ENCODE measurements around the gene P4HTM. TPM values are rescaled to one million over a fixed set of nuclear protein-coding genes. Genes with fewer than 3 reads are reported as not detected.
A peak's percentile ranks its signal among the peaks of the same experiment; 100 is the strongest.

P4HTM gene
- total and polyA plus RNA-seq, 2 of the 4 experiments (the other 2 are of a cell fraction), result 10.4 to 26.1 TPM

GRCh38 chr3:48945891-48946549 is 44.0 kb upstream of the P4HTM start:
- no peak overlapping the region for H2AK9ac ChIP-seq (replicated peaks; ENCODE audit: low read depth, low read length, poor library complexity)
- BruUV-seq (replicated peaks), result no TSS peak
- intact Hi-C loops (cut with micrococcal nuclease), result no loop called here

More at GRCh38 chr3:48945891-48946549, 44.0 kb upstream of the P4HTM start:
- Histone ChIP-seq H2BK5ac (ENCODE audit: low read depth, low read length, poor library complexity, severe bottlenecking) (no peak overlapping the region), H3K18ac (ENCODE audit: low read depth, low read length) (no peak overlapping the region), H2BK15ac (ENCODE audit: low read depth, low read length) (no peak overlapping the region), H3K56ac (ENCODE audit: extremely low read depth, insufficient read depth, low read length) (no peak overlapping the region), H4K20me1 (ENCODE audit: insufficient read depth, low read length) (peaks cover 27% of the 10 kb centered on the region), H3K9me3 (ENCODE audit: control insufficient read depth, insufficient read depth, low read length) (0 out of 2 replicates have a peak, but pooled peaks cover 2% of the 10 kb centered on the region), H3K79me1 (ENCODE audit: low read depth in 1 of 2, low read length in 2 of 2) (peaks cover 29 to 64% of the 10 kb centered on the region in 2 experiments), H3K4me2 (ENCODE audit: low read depth, low read length) (no peak overlapping the region), H3K36me3 (ENCODE audit: control insufficient read depth, insufficient read depth, low read length) (peaks cover 2% of the 10 kb centered on the region), H2BK120ac (ENCODE audit: low read depth, low read length) (no peak overlapping the region), H3K14ac (replicated peaks; ENCODE audit: low read depth, low read length) (no peak overlapping the region), H4K8ac (ENCODE audit: low read depth in 2 of 2, low read length in 2 of 2) (no peak overlapping the region), H2BK20ac (ENCODE audit: low read depth, low read length) (no peak overlapping the region), H3K9me1 (ENCODE audit: insufficient read depth, low read length) (peaks cover 12% of the 10 kb centered on the region), H4K5ac (ENCODE audit: low read depth, low read length) (no peak overlapping the region), H3K4me1 (ENCODE audit: control insufficient read depth, insufficient read depth, low read length) (peaks cover 7% of the 10 kb centered on the region), H3K27ac (ENCODE audit: insufficient read depth, low read length) (no peak overlapping the region), H3K4me3 (ENCODE audit: insufficient read depth, low read depth, low read length) (no peak overlapping the region), H4K91ac (ENCODE audit: insufficient read depth, low read depth, low read length) (no peak overlapping the region), H2AFZ (replicated peaks; ENCODE audit: low read length, poor library complexity) (no peak overlapping the region), H3K27me3 (ENCODE audit: control insufficient read depth, insufficient read depth, low read length) (no peaks in the 10 kb centered on the region), H3K23ac (ENCODE audit: low read depth, low read length) (peak overlapping the region; percentile 23; the same call in 1 of the 2 replicates), H3K4ac (ENCODE audit: low read depth, low read length) (no peak overlapping the region), H3K9ac (ENCODE audit: low read depth, low read length) (no peak overlapping the region), H2AK5ac (ENCODE audit: low read depth, low read length) (no peak overlapping the region)
- POLR2A ChIA-PET (ENCODE audit: unreplicated experiment), result no interaction called here
- CTCF ChIA-PET, result interaction anchor here (0.5 to 1.5 kb wide), 3 partner anchors 13 to 42 kb away, joined by 3 to 4 read pairs (median 3); no protein-coding TSS in a partner anchor
- dilution Hi-C loops (cut with HindIII; ENCODE audit: low sequenced_read_pairs, unreplicated experiment), result no loop called here
- TF ChIP-seq CEBPB (IDR thresholded peaks at IDR 0.05; ENCODE audit: low read depth, low read length) (no peak), POLR2A (IDR thresholded peaks at IDR 0.05; ENCODE audit: low read depth, low read length) (no peak), ELK1 (IDR thresholded peaks at IDR 0.05; ENCODE audit: borderline replicate concordance, low read depth, low read length) (no peak), MAZ (IDR thresholded peaks at IDR 0.05; ENCODE audit: borderline replicate concordance, low read depth, low read length) (no peak), RAD21 (IDR thresholded peaks at IDR 0.05; ENCODE audit: low read length) (no peak), NFE2L2 (IDR thresholded peaks at IDR 0.05; ENCODE audit: low read depth, low read length) (no peak), USF2 (IDR thresholded peaks at IDR 0.05; ENCODE audit: low read depth, low read length) (no peak), SMC3 (IDR thresholded peaks at IDR 0.05; ENCODE audit: low read depth, low read length) (no peak), RCOR1 (IDR thresholded peaks at IDR 0.05; ENCODE audit: insufficient replicate concordance, low read length) (no peak), CHD1 (IDR thresholded peaks at IDR 0.05; ENCODE audit: low read depth, low read length) (no peak), MAFK (IDR thresholded peaks at IDR 0.05; ENCODE audit: low read depth, low read length) (no peak), FOS (IDR thresholded peaks at IDR 0.05; ENCODE audit: low read depth, low read length) (no peak)
- WGBS, 2 experiments (ENCODE audit: extremely low coverage in 2 of 2, insufficient read length in 1 of 2), result no CpG with 5 or more reads among the region's 4 CpGs
- in situ Hi-C loops (cut with MboI; ENCODE audit: low sequenced_read_pairs), result no loop called here
- DNase-seq, result no peak
- peak; percentile 26 for ATAC-seq (ENCODE audit: low read depth)

All from IMR-90 (cell line).